IPS-NIHi7 (cell line): ENCODE measurements around the gene CACNA1D.
"Not testable (repeated sequence)": the region's sequence is repeated elsewhere in the genome, so short reads cannot be mapped to it uniquely, and the experiment has no call there.

Experiments
- DNase-seq: peaks from one replicate; pipeline ENCODE4 v3.0.0; 2012; ENCODE audit warnings: mixed read lengths; ENCODE audit errors: extremely low spot score

CACNA1D gene

DNA sequence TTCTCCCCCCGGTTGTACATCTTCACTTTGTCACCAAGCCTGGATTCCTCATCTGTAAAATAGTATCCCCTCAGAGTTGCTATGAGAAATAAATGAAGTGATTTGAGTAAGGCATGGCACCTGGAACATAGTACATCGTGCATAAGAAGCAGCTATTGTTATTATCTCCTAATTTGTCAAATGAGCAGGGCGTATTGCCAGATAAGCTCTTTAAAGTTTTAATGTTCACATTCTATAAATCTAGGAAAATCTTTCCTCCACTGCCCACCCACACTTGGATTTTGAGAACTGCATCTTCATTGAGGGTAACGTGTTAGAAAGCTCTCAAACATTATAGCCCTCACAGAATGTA, 32.3 kb downstream of the CACNA1D start:
- no peak for DNase-seq

DNA sequence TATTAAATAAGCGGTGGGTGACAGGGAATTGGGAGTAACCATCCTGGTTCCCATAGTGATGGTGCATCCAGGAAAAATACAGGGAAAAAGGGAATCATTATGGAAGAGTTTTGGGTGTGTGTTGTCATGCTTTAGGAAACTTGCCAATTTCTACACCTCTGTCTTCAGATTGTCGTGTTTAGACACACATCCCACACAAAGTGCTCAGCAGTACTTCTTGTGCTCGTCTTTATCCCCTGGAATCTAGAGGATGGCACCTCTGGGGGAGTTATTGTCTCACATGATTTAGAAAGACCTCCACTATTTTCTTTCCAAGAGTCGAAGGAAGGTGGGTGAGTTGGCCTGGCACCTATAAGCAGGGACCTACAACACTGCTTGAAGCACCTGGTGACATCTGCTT, 35.8 kb downstream of the CACNA1D start:
- DNase-seq: no peak

DNA sequence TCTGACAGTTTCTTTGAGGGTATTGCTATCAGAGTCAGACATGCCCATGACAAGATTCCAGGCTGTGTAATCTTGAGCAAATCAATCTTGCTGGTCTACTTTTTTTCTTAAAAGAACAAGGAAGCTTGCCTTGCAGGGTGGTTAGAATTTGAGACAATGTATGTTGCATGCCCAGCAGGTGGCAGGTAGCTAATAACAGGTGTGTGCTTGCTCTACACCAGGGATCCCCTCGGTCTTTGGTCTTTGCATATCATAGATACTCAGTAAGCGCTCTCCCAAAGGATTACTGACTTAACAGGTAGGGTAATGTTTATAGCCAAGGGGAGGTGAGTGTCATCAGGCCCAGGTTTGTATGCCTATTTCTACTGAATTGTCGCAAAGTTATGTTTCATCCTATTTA, 37.3 kb downstream of the CACNA1D start:
- DNase-seq: no peak

DNA sequence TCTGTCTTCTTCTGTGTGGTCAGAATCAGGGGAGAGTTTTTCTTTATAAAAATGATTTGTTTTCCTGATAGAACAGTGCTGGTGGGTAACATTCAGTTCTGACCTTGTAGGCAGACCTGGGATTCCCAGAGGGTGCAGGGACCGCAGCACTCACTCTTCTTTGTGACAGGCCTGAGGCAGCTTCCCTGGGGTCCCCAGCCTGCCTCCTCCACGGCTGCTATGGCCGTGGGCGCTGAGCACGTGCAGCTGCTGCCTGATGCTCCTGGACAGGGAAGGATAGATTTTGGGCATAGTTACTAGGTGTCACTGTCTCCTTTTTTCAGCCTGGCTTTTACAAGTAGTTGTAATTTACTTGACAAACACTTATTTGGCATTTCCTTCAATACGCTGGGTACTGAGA, 39.1 kb downstream of the CACNA1D start:
- DNase-seq: no peak

DNA sequence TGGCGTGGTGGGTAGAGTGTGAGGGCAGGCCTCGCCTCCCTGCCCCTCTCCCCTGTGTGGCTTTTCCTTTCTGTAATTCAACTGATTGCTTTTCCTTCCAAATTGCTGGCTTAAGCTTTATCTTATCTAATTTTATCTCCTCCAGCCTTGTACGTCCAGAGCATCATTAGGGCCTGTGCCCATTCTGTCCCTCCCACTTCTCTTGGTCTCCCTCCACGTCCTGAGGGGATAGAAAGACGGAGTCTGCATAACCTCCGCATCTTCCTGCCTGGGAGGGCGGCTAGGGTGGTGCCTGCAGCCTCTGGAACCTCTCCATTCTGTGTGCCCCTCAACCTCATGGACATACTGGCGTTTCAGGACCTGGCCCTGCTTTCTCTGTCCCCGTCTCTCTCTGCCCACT, 39.8 kb downstream of the CACNA1D start:
- DNase-seq: no peak

DNA sequence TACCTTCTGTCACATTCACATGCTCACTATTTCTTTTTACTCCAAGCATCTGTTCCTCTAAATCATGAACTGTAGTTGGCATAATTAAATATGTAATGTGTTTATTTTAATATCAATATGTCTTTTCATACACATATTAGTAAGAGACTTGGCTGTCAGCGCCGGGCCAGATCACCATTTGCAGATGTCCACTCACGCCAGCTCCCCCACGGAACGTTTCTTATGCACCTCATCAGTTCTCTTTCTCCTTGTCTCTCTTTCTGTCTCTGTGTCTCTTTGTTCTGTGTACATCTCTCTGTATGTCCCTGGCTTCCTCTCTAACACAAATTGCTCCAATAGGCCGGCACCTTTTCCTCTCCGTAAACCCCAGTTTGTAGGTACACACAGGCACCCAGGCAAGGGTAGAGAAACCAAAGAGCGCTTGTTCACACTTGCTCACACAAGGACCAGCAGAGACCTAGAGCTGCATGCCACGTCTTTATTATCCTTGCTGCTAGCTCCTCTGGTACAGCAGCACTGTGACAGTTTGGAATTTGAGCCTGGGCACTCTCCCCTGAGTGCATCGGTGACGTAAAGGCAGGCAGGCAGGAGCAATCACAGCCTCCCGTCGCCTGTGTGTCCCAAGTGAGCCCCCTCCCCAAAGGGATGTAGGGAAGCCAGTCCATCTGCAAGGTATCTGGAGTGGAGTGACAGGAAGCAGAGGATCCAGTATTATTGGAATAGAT, 40.4 kb downstream of the CACNA1D start:
- DNase-seq: no peak

DNA sequence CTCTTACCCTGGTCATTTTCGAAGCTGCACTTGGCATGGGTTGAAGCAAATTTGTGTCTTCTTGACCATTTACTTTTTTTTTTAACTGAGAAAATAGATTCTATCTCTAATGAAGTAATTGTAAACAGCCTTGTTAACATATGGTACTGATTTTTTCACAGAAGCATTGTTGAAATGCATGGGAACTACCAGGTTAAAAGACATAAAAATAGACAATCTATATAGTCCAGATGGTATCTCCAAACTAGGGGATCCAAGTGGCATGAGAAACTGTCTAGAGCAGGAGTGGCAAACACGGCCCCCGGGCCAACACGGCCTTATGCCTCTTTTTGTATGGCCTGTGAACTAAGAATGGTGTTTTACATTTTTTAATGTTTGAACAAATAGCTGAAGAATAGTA, 41.9 kb downstream of the CACNA1D start:
- no peak for DNase-seq

DNA sequence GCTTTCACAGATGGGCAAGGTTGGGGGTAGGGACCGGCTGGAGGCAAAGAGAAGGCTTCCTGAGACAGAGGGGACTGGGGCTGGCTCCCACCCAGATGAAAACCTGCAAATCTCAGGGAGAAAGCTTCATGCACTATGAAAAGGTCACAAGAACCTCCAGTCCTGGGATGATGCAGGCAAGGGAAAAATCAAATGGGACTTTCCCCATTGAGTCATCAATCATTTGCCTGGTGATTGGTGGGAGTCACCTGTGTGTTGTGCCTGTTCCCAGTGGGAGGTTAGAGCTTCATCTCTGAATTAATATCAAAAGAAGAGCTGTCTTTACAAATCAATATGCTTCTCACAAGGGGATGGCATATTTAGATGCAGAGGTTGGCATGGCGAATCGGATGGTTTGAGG, 49.9 kb downstream of the CACNA1D start:
- DNase-seq: no peak

DNA sequence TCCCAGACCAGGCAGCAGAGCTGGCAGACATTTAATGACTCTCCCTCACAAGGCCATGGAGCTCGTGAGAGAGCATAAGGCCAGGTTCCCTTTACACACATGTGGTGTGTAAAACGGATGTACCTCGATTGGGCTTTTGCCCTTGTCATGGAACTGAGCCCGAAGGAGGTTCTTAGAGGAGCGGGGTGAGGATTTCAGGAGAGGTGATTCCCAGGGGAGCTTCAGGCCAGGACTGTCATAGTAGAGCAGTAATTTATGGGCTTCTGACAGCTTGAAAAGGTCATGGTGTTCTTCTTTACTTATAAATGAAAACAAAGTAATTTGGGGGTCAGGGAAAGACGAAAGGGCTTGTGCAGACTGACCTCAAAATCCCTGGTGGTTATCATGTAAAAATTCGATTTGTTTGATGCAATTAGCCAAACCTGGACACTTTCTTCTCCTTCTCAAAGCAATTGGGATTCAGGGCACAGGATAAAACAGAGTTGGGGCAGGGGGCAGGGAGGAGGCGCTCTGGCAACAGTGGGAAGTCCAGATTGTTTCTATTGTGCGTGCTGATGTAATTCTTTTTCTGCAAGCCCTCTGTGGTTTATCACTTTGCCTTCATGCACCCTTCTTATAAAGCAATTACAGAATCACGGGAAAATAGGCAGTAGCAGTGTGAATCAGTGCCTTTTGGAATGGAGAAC, 51.0 kb downstream of the CACNA1D start:
- DNase-seq: no peak

DNA sequence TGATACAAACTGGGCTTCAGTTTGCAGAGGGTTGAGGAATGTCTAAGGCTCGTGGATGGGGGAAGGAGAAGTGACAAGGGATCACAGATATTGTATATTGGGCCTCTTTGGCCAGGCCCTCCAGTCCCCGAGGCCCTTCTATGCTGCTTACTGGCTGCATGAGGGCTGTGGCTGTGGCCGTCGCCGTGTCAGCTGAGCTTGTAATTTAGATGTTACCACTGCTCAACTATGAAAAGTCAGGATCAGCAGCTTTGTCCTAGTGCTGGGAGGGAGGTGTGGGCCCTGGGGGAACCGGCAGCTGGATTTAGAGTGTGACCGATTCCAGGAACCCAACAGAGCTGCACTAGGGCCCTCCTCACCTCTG, 51.6 kb downstream of the CACNA1D start:
- DNase-seq: no peak

DNA sequence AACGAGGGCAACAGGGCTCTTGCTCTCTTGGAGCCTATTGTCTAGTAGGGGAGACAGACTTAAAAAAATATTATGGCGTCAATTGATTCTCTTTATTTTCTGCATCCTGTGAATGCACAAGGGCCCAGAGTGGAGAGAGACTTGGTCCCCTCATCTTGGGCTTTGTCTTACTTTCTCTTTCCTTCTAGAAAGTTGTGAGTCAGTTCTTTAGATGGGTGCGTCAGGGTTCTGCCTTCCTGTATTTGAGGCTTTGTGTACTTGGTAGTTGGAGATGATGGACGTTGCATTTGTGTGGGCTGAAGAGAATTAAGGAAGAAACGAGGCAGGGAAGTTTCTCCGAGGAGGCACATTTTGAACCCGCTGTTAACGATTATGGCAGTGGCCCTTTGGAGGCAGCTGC, 52.9 kb downstream of the CACNA1D start:
- DNase-seq: no peak

DNA sequence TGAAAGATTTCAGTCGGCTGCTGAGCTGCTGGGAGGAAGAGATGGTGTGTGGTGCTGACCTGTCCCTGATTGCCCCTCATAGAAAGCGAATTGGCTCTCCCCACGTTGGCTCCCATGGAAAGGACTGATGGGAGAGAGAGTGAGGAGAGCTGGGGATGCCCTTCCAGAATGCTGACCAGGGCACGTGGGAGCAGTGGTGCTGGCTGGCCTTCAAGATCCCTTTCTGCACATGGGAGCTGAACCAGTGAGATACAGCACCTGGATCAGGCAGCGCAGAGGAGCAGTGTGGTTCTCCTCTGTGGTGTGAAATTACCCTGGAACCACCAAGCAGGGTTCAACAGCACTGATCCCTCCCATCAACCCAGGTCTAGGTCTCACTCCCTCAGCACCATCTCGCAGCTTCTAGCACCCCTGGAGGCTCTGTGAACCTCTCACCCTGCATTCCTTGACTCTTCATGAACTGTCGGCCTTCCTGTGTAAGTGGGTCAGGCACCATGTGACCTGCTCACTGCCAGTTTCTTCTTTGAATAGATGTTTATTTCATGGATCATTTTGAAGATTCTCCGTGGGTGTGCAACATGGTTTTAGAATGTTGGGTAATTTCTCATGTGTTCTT, 55.7 kb downstream of the CACNA1D start:
- no peak for DNase-seq

DNA sequence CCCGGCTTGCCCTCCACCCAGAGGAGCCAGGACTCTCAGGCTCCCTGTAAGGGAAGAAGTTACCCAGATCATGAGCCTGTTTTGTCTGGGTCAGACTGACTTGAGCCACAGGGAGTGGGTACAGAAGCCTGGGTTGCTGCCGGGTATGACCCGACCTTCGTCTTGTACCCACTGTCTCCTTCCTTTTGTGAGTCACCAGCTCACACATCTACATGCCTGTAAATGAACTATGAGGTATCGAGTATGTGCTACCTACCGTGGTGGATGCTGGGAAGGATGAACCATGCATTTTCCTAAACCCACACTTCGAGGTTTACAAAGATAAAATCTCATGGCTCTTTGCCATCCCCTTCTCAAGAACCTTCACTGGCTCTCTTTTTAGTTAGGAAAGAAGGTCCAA, 56.9 kb downstream of the CACNA1D start:
- DNase-seq: no peak

DNA sequence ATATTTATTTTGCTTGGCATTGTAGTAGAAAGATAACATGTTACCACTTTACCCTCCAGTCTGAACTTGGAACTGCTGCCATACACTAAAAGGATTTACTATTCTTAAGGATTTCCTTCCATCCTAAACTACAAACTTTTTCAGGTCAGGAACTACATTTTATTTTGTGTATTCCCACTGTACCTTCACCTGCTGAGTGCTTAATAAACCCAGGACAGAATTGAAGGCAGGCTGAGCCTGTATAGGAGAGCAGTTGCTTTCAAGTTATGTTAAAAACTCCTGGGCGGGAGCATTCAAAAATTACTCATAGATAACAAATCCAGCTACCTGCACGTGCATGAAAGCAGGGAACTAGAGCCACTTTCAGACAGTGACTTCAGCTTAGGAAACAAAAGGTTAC, 58.3 kb downstream of the CACNA1D start:
- no peak for DNase-seq

DNA sequence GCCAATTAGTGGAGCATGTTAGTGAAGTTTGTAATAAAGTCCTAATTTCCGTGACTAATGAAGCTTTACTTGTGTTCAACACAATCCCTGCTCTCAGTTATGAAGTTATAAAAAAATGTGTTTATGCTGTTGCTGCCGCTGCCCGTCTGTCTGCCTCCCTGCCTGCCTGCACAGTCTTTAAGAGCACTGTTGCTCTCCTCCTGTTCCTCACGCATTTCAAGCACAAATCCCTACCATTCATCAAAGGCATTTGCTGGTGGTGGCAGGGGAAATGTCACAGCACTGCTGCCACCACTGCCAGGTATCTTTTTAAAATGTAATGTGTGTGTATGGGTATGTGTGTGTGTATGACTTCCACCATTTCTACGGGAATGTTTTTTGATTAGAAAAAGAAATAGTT, 58.8 kb downstream of the CACNA1D start:
- no peak for DNase-seq

DNA sequence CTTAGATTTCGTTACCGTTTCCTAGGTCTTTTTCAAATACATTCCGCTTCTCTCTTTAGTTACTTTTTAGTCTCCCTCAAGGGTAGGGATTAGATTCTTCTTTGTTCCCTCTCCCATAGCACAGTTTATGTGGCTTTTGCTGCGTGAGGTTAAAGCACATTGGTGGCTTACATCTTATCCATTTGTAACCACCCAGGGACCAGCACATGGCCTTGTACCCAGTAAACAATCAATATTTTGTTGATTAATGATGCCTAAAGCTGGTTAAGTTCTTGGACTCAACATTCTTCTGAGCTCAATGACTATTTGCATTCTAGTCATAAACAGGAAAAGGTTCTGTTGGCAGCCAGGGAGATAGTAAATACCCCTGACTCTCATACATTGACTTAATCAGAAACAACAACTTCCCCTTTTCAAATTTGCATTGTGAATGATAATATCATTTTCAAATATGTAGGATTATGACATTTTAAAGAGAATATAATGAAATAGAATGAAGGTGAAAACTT, 60.2 kb downstream of the CACNA1D start:
- DNase-seq: no peak

DNA sequence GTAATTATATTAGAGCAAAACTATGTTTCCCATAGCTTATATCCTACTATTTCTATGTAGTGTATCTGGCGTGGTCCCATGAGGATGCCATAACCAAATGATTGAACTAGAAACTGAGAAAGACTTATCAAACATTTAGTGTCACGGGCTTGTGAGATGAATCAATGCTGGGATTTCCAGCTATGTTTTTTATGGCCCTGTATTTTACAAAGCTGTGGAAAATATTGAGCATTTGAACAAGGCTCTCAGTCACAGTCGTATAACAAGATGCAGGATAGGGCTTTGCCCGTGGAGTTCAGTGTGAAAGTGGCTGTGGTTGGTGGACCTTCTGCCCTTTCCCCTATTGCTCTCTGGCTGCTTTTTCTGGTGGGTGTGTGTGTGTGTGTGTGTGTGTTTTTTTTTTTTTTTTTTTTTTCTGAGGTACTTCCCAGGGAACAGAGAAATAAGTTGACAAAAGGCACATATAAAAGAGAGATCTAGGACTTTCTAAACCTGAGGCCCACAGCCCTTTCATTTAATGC, 60.7 kb downstream of the CACNA1D start:
- no peak for DNase-seq

DNA sequence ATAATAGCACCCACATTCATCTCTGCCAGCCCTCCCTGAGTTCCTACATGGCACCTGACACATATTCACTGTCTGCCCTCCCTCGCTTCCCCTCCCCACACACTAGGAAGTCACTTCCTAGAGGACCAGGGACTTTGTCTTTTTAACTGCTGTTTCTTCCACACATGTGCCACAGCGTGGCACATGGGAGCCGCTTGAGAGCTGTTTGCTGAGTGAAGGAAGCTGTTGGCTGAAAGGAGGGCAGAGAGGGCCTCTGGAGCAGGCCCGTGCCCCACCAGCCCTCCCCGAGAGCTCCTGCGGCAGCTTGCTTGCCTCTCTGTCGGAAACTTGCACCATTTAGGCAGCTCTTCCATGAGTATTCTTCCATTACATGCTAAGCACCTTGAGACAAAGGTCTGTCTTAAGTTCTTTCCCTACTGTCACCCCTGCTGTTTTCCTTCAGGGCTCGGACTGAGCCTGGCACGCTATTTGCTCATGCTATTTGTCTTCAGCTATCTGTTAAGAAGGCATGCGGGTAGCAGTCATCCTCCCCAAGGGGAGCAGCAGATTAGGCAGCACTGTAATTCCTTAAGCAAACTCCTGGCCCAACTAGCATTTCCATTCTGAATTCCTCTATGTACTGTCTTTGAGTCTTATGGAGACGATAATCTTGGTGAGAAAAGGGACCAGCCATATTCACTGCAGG, 72.2 kb downstream of the CACNA1D start:
- peak; percentile 37 for DNase-seq

DNA sequence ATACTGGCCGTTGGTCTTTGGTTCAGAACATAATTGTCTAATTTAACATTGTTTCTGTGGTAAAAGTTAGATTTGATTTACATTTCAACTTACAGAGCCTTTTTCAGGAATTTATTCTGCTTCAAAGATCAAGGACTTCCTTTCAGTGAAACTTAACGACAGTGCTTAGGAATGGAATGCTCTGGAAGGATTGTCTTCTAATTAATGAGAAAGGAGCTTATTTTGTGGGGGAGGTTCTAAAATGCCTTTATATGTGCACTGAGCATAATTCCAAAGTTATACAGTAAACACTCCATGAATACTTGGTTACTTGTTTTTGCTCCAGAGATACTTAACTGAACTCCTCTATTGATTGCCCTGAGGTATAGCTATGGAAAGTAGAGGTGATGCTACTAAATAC, 75.7 kb downstream of the CACNA1D start:
- no peak for DNase-seq

DNA sequence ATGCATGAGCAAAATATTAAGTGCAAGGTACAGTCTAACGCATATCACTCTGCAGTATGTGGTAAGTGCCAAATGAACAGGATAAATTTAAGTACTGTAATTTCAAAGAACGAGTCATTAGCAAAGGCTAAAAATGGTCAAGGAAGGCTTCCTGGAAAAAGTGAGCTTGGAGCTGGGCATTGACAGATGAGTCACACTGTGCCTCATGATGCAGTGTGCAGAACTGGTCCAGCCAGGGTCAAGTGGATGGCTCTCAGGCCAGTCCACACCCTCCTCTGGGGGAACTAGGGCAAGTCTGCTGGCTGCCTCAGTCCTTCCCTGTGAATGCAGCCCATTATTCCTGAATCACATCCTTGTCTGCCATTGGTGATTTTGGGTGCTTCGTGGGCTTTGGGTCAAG, 76.3 kb downstream of the CACNA1D start:
- DNase-seq: no peak

DNA sequence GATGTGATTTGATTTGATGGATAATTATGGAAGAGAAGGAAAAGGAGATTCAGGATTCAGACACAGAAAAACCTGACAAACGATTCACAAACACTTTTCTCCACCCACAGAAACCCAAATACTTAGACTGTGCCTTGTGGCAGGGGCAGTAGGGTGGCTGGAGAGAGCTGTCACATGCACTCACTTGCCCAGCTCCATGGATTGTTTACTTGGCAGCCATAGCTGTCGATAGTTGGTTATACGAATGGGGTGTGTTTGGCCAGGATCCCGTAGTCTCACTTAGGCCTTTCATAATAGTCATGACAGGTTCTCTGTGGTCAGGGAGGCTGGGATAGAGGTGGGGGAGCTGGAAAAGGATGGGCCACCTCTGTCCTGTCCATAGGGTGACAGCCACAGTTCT, 76.9 kb downstream of the CACNA1D start:
- no peak for DNase-seq

DNA sequence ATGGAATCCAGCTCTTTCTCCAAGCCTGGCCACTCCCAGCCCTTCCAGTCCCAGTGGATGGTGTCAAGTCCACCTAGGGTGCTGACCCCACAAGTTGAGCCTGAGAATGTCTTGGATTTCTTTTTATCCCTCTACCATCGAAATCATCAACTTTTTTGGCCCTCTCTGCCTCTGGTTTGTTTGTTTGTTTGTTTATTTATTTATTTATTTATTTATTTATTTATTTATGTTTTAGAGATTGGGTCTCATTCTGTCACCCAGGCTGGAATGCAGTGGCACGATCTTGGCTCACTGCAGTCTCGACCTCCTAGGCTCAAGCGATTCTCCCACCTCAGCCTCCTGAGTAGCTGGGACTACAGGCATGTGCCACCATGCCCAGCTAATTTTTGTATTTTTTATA, 77.8 kb downstream of the CACNA1D start:
- DNase-seq: not testable (repeated sequence)
